ENCODE results near the gene PCDHB8. TPM values are rescaled to one million over a fixed set of nuclear protein-coding genes. Genes with fewer than 3 reads are reported as not detected.
"Not testable (repeated sequence)": the region's sequence is repeated elsewhere in the genome, so short reads cannot be mapped to it uniquely, and the experiment has no call there.

The PCDHB8 gene
- total RNA-seq, 1 donor from 2014 or later: 0.88 TPM

- DNase-seq (ENCODE audit: extremely low read depth, low read depth, low spot score): not testable (repeated sequence)
These were observed 47.8 kb downstream of the PCDHB8 start for GRCh38 chr5:141225421-141225820.

Other genes starting within 250 kb of the PCDHB8 start
- gene PCDHAC2, start 211.3 kb upstream of the PCDHB8 start, total RNA-seq: not detected in 2 replicates
- not detected in 2 replicates for gene PCDHB1, start 126.4 kb upstream of the PCDHB8 start, total RNA-seq
- gene PCDHB2, start 83.2 kb upstream of the PCDHB8 start, total RNA-seq: 0.12 and 0.15 TPM in 2 replicates
- gene PCDHB3, start 77.3 kb upstream of the PCDHB8 start, total RNA-seq: 0.23 and 0.58 TPM in 2 replicates
- gene PCDHB4, start 56.0 kb upstream of the PCDHB8 start, total RNA-seq: 0.10 and 0.53 TPM in 2 replicates
- 2.5 and 4.1 TPM in 2 replicates for gene PCDHB5, start 42.6 kb upstream of the PCDHB8 start, total RNA-seq
- gene PCDHB6, start 27.7 kb upstream of the PCDHB8 start, total RNA-seq: 0.05 and 0.06 TPM in 2 replicates
- gene PCDHB7, start 5.1 kb upstream of the PCDHB8 start, total RNA-seq: 1.6 and 2.4 TPM in 2 replicates
- gene PCDHB16, start 4.6 kb downstream of the PCDHB8 start, total RNA-seq: 0.05 and 1.1 TPM in 2 replicates
- 0.15 and 0.41 TPM in 2 replicates for gene PCDHB9, start 9.4 kb downstream of the PCDHB8 start, total RNA-seq
- 1.1 and 1.3 TPM in 2 replicates for gene PCDHB10, start 14.6 kb downstream of the PCDHB8 start, total RNA-seq
- 0.58 and 1.5 TPM in 2 replicates for gene PCDHB11, start 21.8 kb downstream of the PCDHB8 start, total RNA-seq
- 0.19 and 0.58 TPM in 2 replicates for gene PCDHB12, start 30.9 kb downstream of the PCDHB8 start, total RNA-seq
- 1.8 and 3.0 TPM in 2 replicates for gene PCDHB13, start 36.1 kb downstream of the PCDHB8 start, total RNA-seq
- gene PCDHB14, start 45.6 kb downstream of the PCDHB8 start, total RNA-seq: 1.6 and 6.7 TPM in 2 replicates
- 0.97 and 1.7 TPM in 2 replicates for gene PCDHB15, start 67.6 kb downstream of the PCDHB8 start, total RNA-seq
- 0.76 TPM in 1 of 2 replicates, not detected in the other for gene SLC25A2, start 126.3 kb downstream of the PCDHB8 start, total RNA-seq
- gene TAF7, start 143.0 kb downstream of the PCDHB8 start, total RNA-seq: 51.0 and 52.6 TPM in 2 replicates
- 0.39 and 1.2 TPM in 2 replicates for gene PCDHGA1, start 152.7 kb downstream of the PCDHB8 start, total RNA-seq
- gene PCDHGA2, start 161.0 kb downstream of the PCDHB8 start, total RNA-seq: 2.6 and 4.1 TPM in 2 replicates
- 1.6 and 4.0 TPM in 2 replicates for gene PCDHGA3, start 166.0 kb downstream of the PCDHB8 start, total RNA-seq
- gene PCDHGB1, start 172.3 kb downstream of the PCDHB8 start, total RNA-seq: 0.82 and 2.3 TPM in 2 replicates
- gene PCDHGA4, start 177.2 kb downstream of the PCDHB8 start, total RNA-seq: 5.7 and 9.2 TPM in 2 replicates
- gene PCDHGB2, start 182.2 kb downstream of the PCDHB8 start, total RNA-seq: 3.8 and 4.7 TPM in 2 replicates
- gene PCDHGA5, start 186.4 kb downstream of the PCDHB8 start, total RNA-seq: 0.82 and 2.1 TPM in 2 replicates
- gene PCDHGB3, start 192.5 kb downstream of the PCDHB8 start, total RNA-seq: 2.6 and 5.5 TPM in 2 replicates
- gene PCDHGA6, start 196.1 kb downstream of the PCDHB8 start, total RNA-seq: 4.5 and 6.6 TPM in 2 replicates
- gene PCDHGA7, start 205.0 kb downstream of the PCDHB8 start, total RNA-seq: 3.6 and 5.3 TPM in 2 replicates
- gene PCDHGB4, start 209.9 kb downstream of the PCDHB8 start, total RNA-seq: 11.1 and 19.5 TPM in 2 replicates
- 0.92 and 2.3 TPM in 2 replicates for gene PCDHGA8, start 214.8 kb downstream of the PCDHB8 start, total RNA-seq
- 17.5 and 27.2 TPM in 2 replicates for gene PCDHGB5, start 220.2 kb downstream of the PCDHB8 start, total RNA-seq
- gene PCDHGA9, start 225.0 kb downstream of the PCDHB8 start, total RNA-seq: 3.3 and 4.5 TPM in 2 replicates
- 1.8 and 6.2 TPM in 2 replicates for gene PCDHGB6, start 230.2 kb downstream of the PCDHB8 start, total RNA-seq
- gene PCDHGA10, start 235.2 kb downstream of the PCDHB8 start, total RNA-seq: 4.0 and 12.4 TPM in 2 replicates
- 14.1 and 23.4 TPM in 2 replicates for gene PCDHGB7, start 239.9 kb downstream of the PCDHB8 start, total RNA-seq
- gene PCDHGA11, start 243.3 kb downstream of the PCDHB8 start, total RNA-seq: 12.3 and 17.5 TPM in 2 replicates

All from glomerular endothelial cell (primary cell).